Measurements from ENCODE around the gene WBP4. TPM values are rescaled to one million over a fixed set of nuclear protein-coding genes. Genes with fewer than 3 reads are reported as not detected.
"Not testable (repeated sequence)": the region's sequence is repeated elsewhere in the genome, so short reads cannot be mapped to it uniquely, and the experiment has no call there.

The WBP4 gene
- total RNA-seq, 2 experiments from 2014 or later: 9.3 to 9.9 TPM

- Mint-ChIP-seq H3K4me3 (no peak overlapping the region), H3K36me3 (peaks cover 27% of the 10 kb centered on the region), H3K4me1 (no peaks in the 10 kb centered on the region), H3K27me3 (no peaks in the 10 kb centered on the region), H3K27ac (no peak overlapping the region), H3K9me3 (no peaks in the 10 kb centered on the region)
- no peak for DNase-seq
- ATAC-seq (ENCODE audit: low read depth): no peak
- POLR2A ChIA-PET: interaction anchor here (0.7 kb wide), 1 partner anchor 14 kb away, joined by 4 read pairs; the partner anchor contains the start of gene WBP4
Observed at GRCh38 chr13:41074523-41074922, 13.2 kb downstream of the WBP4 start.

DNA sequence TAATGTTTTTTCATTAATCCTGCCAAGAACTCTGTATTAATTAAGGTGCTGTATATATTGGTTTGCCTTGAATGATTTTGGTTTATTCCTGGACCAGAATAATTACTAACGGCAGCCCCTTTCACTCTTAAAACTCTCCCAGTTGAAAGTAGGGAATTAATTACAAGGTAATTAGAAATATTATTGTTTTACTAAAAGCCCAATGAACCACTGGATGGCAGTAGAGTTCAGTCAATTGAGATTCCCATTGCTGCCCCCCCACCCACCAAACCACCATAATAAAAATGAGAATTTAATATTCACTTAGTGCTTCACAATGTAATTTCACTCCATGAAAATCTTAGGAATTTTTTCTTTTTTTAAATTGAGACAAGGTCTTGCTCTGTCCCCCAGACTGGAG is 13.7 kb downstream of the WBP4 start:
- no peaks in the 10 kb centered on the region for H3K9me3 Mint-ChIP-seq
- no peak overlapping the region for H3K27ac Mint-ChIP-seq
- no peaks in the 10 kb centered on the region for H3K4me1 Mint-ChIP-seq
- POLR2A ChIA-PET: no interaction called here
- ATAC-seq (ENCODE audit: low read depth) (no peak), DNase-seq (no peak)
- no peak overlapping the region for H3K4me3 Mint-ChIP-seq
- H3K27me3 Mint-ChIP-seq: no peaks in the 10 kb centered on the region
- H3K36me3 Mint-ChIP-seq: peaks cover 30% of the 10 kb centered on the region

GRCh38 chr13:41075485-41075884 is 14.2 kb downstream of the WBP4 start:
- POLR2A ChIA-PET: no interaction called here
- Mint-ChIP-seq H3K27me3 (no peaks in the 10 kb centered on the region), H3K36me3 (peaks cover 29% of the 10 kb centered on the region), H3K27ac (no peak overlapping the region), H3K4me3 (no peak overlapping the region), H3K4me1 (no peaks in the 10 kb centered on the region), H3K9me3 (no peaks in the 10 kb centered on the region)
- DNase-seq (no peak), ATAC-seq (ENCODE audit: low read depth) (no peak)

DNA sequence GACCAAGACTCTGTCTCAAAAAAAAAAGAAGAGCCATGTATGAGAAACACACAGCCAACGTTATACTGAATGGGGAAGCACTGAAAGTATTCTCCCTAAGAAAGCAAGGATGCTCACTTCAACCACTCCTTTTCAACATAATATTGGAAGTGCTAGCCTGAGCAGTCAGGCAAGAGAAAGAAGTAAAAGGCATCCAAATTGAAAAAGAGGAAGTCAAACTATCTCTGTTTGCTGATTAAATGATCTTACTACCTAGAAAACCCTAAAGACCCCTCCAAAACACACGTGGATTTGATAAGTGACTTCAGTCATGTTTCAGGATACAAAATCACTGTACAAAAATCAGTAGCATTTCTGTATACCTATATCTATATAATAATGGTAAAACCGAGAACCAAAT is 16.2 kb downstream of the WBP4 start:
- Mint-ChIP-seq H3K36me3 (peaks cover 29% of the 10 kb centered on the region), H3K27me3 (no peaks in the 10 kb centered on the region), H3K4me3 (no peak overlapping the region), H3K9me3 (no peaks in the 10 kb centered on the region), H3K4me1 (no peaks in the 10 kb centered on the region), H3K27ac (no peak overlapping the region)
- no peak for DNase-seq
- POLR2A ChIA-PET: no interaction called here
- ATAC-seq (ENCODE audit: low read depth): no peak

DNA sequence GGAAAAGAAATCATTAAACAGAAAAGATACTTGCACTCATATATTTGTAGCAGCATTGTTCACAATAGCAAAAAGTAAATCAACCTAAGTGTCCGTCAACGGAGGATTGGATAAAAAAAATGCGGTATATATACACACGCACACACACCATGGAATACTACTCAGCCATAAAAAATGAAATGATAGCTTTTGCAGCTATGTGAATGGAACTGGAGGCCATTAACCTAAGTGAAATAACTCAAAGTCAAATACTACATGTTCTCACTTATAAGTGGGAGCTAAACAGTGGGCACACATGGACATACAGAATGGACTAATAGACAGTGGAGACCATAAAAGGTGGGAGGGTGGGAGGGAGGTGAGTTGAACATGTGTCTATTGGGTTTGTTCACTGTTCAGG is 18.4 kb downstream of the WBP4 start:
- Mint-ChIP-seq H3K36me3 (peaks cover 36% of the 10 kb centered on the region), H3K27ac (no peak overlapping the region), H3K4me1 (no peaks in the 10 kb centered on the region), H3K4me3 (no peak overlapping the region), H3K9me3 (no peaks in the 10 kb centered on the region), H3K27me3 (no peaks in the 10 kb centered on the region)
- DNase-seq (no peak), ATAC-seq (ENCODE audit: low read depth) (no peak)
- POLR2A ChIA-PET: no interaction called here

DNA sequence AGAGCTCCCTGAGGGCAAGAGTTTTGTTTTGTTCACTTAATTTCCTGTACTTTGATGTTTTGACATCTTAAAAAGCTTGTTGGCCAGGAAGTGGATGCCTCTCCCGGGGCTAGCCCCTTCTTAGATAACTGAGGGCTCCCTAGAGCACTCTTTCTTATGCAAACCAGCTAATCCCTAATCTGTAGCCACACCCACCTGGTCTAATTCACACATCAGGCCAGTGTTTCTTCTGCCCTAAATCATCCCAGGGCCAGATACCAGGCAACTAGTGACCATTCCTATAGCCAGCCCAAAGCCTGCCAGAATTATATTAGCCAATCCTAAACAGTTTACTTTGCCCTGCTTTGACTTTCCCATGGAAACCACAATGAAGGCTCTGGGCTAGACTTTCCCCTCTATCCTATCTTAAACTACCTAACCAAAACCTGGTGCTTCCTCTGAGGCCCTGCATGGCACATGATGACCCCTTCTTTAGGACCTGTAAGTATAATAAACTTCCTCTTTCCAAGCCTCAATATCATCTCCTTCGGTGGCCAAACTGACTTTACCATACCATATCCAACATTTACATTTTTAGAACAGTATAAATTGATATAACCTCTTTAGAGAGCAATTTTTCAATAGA is 24.8 kb downstream of the WBP4 start:
- DNase-seq: no peak
- POLR2A ChIA-PET: interaction anchor here (0.6 kb wide), 2 partner anchors 68 to 1142 kb away, joined by 3 to 6 read pairs; no protein-coding TSS in a partner anchor
- H3K27me3 Mint-ChIP-seq: no peaks in the 10 kb centered on the region
- peaks cover 3% of the 10 kb centered on the region for H3K4me1 Mint-ChIP-seq
- peaks cover 27% of the 10 kb centered on the region for H3K36me3 Mint-ChIP-seq
- peaks cover 3% of the 10 kb centered on the region for H3K9me3 Mint-ChIP-seq
- H3K27ac Mint-ChIP-seq: no peak overlapping the region
- no peak for ATAC-seq (ENCODE audit: low read depth)
- no peak overlapping the region for H3K4me3 Mint-ChIP-seq

DNA sequence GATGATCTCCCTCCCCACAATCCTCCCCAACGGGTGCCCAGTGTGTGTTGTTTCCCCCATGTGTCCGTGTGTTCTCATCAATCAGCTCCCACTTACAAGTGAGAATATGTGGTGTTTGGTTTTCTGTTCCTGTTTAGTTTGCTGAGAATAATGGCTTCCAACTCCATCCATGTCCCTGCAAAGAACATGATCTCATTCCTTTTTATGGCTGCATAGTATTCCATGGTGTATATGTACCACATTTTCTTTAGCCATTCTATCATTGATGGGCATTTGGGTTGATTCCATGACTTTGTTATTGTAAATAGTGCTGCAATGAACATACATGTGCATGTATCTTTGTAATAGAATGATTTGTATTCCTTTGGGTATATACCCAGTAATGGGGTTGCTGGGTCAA is 34.4 kb downstream of the WBP4 start:
- H3K4me3 Mint-ChIP-seq; H3K36me3 Mint-ChIP-seq; DNase-seq; H3K4me1 Mint-ChIP-seq; ATAC-seq (ENCODE audit: low read depth); POLR2A ChIA-PET; H3K27me3 Mint-ChIP-seq; H3K9me3 Mint-ChIP-seq; H3K27ac Mint-ChIP-seq: not testable (repeated sequence)

DNA sequence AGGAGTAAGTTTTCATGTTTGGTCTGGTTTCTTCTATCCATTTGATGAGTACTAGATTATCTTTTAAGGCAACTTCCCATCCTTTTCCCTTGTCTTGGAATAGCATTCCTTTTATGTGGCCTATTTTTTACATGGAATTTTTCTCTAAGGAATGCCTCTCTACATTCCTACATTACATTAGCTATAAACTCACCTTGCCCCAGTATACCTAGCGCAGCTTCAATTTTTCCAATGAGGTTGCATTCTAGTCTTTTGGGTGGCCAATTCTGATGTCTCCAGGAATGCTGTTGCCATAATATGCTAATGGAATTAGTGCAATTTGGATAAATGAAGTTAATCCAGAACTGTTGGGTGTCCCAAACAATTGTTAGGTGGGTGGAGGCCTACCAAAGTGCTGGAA is 37.5 kb downstream of the WBP4 start:
- no peak for ATAC-seq (ENCODE audit: low read depth)

GRCh38 chr13:41099986-41100385 is 38.7 kb downstream of the WBP4 start:
- no peak for ATAC-seq (ENCODE audit: low read depth)
- Mint-ChIP-seq H3K4me3 (no peak overlapping the region), H3K36me3 (no peaks in the 10 kb centered on the region), H3K9me3 (peaks cover 3% of the 10 kb centered on the region), H3K4me1 (no peaks in the 10 kb centered on the region), H3K27me3 (peaks cover 3% of the 10 kb centered on the region), H3K27ac (no peak overlapping the region)
- DNase-seq: no peak
- POLR2A ChIA-PET: no interaction called here

More for the DNA sequence above, 37.5 kb downstream of the WBP4 start:
- POLR2A ChIA-PET: interaction anchor here (0.6 kb wide), 1 partner anchor 171 kb away, joined by 5 read pairs; no protein-coding TSS in a partner anchor
- no peak overlapping the region for H3K27ac Mint-ChIP-seq
- no peak overlapping the region for H3K4me3 Mint-ChIP-seq
- no peak for DNase-seq
- no peaks in the 10 kb centered on the region for H3K4me1 Mint-ChIP-seq
- peaks cover 3% of the 10 kb centered on the region for H3K9me3 Mint-ChIP-seq
- H3K36me3 Mint-ChIP-seq: no peaks in the 10 kb centered on the region
- peaks cover 3% of the 10 kb centered on the region for H3K27me3 Mint-ChIP-seq

GRCh38 chr13:41107104-41107571 is 45.8 kb downstream of the WBP4 start:
- H3K4me1 Mint-ChIP-seq: no peaks in the 10 kb centered on the region
- H3K27me3 Mint-ChIP-seq: no peaks in the 10 kb centered on the region
- DNase-seq (no peak), ATAC-seq (ENCODE audit: low read depth) (no peak)
- H3K36me3 Mint-ChIP-seq: no peaks in the 10 kb centered on the region
- no peaks in the 10 kb centered on the region for H3K9me3 Mint-ChIP-seq
- POLR2A ChIA-PET: no interaction called here
- no peak overlapping the region for H3K27ac Mint-ChIP-seq
- no peak overlapping the region for H3K4me3 Mint-ChIP-seq

DNA sequence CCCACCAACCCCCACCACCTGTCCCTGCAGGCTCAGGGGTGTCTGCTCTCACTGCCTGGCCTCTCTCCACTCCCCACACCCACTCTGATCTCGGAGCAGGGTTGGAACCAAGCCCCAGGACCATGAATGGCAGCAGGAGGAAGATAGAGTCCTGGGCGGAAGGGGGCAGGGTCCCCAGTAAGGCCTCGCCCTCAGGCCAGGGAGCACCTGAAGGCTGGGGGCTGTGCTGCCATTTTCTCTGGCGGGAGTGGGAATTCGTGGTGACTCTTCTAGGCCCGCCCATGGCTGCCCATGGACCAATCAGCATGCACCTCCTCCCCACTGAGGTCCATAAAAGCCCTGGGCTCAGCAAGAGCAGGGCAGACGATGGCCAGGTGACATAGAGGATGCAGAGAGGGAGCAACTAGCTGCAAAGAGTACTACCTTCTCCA is 46.3 kb downstream of the WBP4 start:
- DNase-seq: no peak
- Mint-ChIP-seq H3K4me3 (no peak overlapping the region), H3K9me3 (no peaks in the 10 kb centered on the region), H3K36me3 (no peaks in the 10 kb centered on the region), H3K27me3 (no peaks in the 10 kb centered on the region), H3K27ac (no peak overlapping the region), H3K4me1 (no peaks in the 10 kb centered on the region)
- POLR2A ChIA-PET: no interaction called here
- ATAC-seq (ENCODE audit: low read depth): no peak

DNA sequence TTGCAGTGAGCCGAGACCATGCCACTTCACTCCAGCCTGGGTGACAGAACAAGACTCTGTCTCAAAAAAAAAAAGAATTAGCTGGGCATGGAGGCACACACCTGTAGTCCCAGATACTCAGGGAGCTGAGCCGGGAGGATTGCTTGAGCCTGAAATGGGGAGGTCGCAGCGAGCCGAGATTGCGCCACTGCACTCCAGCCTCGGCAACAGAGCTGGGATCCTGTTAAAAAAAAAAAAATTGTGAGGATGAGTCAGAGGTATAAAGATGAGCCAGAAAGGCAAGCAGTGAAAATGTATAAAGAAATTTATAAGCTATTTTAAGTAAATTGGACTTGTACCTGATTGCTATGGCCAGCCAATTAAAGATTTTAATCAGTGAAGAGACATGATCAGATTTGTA is 50.1 kb downstream of the WBP4 start:
- no peak for ATAC-seq (ENCODE audit: low read depth)
- Mint-ChIP-seq H3K9me3 (no peaks in the 10 kb centered on the region), H3K36me3 (no peaks in the 10 kb centered on the region), H3K4me3 (no peak overlapping the region), H3K27ac (no peak overlapping the region), H3K27me3 (no peaks in the 10 kb centered on the region), H3K4me1 (no peaks in the 10 kb centered on the region)
- POLR2A ChIA-PET: no interaction called here
- DNase-seq: no peak

DNA sequence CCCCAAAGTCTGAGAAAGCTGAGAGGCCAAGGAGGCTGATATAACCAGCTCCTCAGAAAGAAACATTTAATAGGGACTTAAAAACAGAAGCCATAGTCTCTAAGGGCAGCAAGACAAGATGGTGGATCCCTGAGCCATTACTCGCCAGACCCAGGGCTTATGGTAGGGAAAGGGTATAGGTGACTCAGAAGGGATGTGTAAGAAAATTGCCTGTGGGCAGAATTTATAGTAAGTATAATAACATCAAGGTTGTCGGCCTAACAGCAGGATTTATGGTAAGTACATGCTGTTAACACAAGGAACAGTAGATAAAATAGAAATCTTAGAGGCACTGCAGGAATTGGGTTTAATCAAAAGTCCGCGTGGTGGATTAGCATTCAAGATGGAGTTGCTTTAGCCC is 56.6 kb downstream of the WBP4 start:
- Mint-ChIP-seq H3K9me3 (no peaks in the 10 kb centered on the region), H3K4me1 (no peaks in the 10 kb centered on the region), H3K4me3 (no peak overlapping the region), H3K36me3 (no peaks in the 10 kb centered on the region), H3K27me3 (no peaks in the 10 kb centered on the region), H3K27ac (no peak overlapping the region)
- ATAC-seq (ENCODE audit: low read depth) (no peak), DNase-seq (no peak)
- POLR2A ChIA-PET: interaction anchor here (0.6 kb wide), 1 partner anchor 45 kb away, joined by 4 read pairs; no protein-coding TSS in a partner anchor

DNA sequence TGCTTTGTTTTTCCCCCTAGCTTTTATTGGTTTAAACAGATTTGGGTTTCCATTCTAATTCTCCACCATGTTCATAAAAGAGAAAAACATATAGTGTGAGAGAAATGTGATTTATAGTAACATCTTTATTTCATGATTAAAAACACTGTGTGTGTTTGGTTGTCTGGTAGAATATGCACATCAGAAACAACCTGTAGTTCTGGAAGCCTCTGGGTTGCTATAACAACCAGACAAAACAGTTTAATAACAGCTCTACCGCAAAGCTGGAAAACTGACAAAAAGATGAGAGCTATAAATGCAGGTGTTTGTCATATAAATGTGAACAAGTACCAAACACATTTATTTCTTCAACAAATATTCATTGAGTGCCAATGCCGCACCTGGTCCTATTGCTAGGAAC is 61.5 kb downstream of the WBP4 start:
- DNase-seq: no peak
- peaks cover 18% of the 10 kb centered on the region for H3K36me3 Mint-ChIP-seq
- H3K27ac Mint-ChIP-seq: no peak overlapping the region
- no peak for ATAC-seq (ENCODE audit: low read depth)
- no peaks in the 10 kb centered on the region for H3K27me3 Mint-ChIP-seq
- no peaks in the 10 kb centered on the region for H3K9me3 Mint-ChIP-seq
- no peak overlapping the region for H3K4me3 Mint-ChIP-seq
- no peaks in the 10 kb centered on the region for H3K4me1 Mint-ChIP-seq
- POLR2A ChIA-PET: no interaction called here
